GM12891 (cell line): ENCODE data around the gene SP140.
"Not testable (repeated sequence)": the region's sequence is repeated elsewhere in the genome, so short reads cannot be mapped to it uniquely, and the experiment has no call there.

ENCODE experiments used
- DNase-seq: peaks from one replicate; pipeline ENCODE4 v3.0.0; 2011; ENCODE audit warnings: low spot score; ENCODE audit not compliant: insufficient read length
- FAIRE-seq: peaks from 2 replicates; lab custom pipeline; 2011; peaks lifted over from hg19 to GRCh38; lab: Jason Lieb, UNC
- PAX5 ChIP-seq: IDR thresholded peaks from 2 replicates; pipeline ENCODE4 v1.6.1; 2011; ENCODE audit warnings: low read length, moderate library complexity, mild to moderate bottlenecking; ENCODE audit not compliant: insufficient read depth, severe bottlenecking
- POLR2A ChIP-seq: IDR thresholded peaks from 2 replicates; pipeline ENCODE4 v1.6.1; 2011; ENCODE audit warnings: low read depth, low read length, control low read depth
- POLR2AphosphoS5 ChIP-seq: IDR thresholded peaks from 2 replicates; pipeline ENCODE4 v1.6.1; 2011; ENCODE audit warnings: low read depth, low read length, control low read depth
- POU2F2 ChIP-seq: IDR thresholded peaks from 2 replicates; pipeline ENCODE4 v1.6.1; 2011; ENCODE audit warnings: low read depth, mild to moderate bottlenecking, control low read depth, low read length, moderate library complexity
- SPI1 ChIP-seq: IDR thresholded peaks from 2 replicates; pipeline ENCODE4 v1.6.1; 2011; ENCODE audit warnings: low read depth, low read length, control low read depth
- TAF1 ChIP-seq: IDR thresholded peaks from 2 replicates; pipeline ENCODE4 v1.6.1; 2011; ENCODE audit warnings: low read depth, low read length, control low read depth

SP140 gene

DNA sequence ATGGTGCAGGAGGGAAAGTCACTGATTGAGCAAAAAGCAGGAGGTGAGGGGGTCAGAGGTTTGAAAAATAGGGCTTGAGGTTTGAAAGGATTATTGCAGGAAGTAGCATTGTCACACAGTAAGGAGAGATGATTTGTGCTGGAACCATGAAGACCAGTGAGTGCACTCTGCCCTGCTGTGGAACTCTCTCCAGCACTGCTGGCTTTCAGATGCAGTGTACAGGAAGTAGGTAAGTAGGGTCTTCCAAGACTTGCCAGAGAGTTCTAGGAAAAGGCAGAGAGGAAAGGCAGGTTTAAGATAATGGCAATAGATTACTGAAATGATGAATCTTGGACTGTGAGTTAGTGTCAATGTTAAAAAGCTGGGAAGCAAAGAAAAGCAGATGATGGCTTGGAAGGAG lies 17.0 kb upstream of the SP140 start:
- FAIRE-seq (peak; percentile 33), DNase-seq (no peak)
- no peak for TF ChIP-seq POLR2A
- no peak for TF ChIP-seq SPI1
- TF ChIP-seq TAF1: no peak
- TF ChIP-seq POU2F2: no peak
- no peak for TF ChIP-seq PAX5
- no peak for TF ChIP-seq POLR2AphosphoS5

DNA sequence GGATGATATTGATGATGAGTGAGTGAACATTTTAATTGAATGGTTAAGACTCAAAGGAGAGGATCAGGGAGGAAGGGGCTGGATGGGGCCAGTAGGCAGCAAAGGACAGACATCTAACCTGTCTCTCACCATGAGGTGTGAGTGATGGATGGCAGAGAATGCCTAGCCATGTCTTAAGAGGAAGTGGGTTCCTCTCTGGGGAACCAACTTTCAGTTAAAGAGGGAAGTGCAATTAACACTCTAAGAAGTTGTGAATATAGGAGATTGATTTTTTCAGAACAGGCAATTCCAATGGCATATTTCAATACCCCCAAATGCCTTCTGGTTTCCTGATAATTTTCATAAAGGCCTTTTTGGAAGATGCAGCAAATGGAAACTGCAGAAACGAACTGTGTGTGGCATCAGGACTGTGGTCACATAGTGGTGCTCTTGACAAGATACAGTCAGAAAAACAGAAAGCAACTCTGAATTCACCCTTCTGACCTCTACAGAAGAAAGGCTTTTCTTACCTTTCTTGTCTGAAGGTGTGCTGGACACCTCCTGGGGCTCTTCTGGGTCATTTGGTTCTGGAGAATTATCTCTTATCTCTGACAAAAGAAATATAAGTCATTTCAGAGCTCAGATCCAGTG lies 16.0 kb upstream of the SP140 start:
- FAIRE-seq: peak; percentile 80
- TF ChIP-seq SPI1 (peak; percentile 94), TAF1 (no peak)
- no peak for DNase-seq

DNA sequence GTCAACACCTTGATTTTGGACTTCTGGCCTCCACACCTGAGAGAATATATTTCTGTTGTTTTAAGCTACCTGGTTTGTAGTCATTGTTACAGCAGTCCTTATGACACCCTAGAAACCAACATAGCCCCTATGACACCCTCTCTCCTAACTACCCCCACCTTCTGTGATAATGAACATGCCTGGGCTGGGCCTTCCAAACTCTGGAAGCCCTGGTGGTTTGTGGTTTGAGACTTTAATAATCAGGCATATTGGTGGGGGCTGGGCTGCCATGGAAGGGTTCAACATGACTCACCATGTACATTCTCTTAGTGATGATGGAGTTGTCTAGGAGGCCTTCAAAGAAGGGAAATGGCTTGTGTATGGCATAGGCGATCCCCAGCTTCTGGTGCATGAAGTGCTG lies 9.0 kb upstream of the SP140 start:
- DNase-seq (no peak), FAIRE-seq (no peak)
- TF ChIP-seq SPI1 (no peak), TAF1 (no peak), POLR2A (no peak), POU2F2 (no peak), PAX5 (no peak), POLR2AphosphoS5 (no peak)

DNA sequence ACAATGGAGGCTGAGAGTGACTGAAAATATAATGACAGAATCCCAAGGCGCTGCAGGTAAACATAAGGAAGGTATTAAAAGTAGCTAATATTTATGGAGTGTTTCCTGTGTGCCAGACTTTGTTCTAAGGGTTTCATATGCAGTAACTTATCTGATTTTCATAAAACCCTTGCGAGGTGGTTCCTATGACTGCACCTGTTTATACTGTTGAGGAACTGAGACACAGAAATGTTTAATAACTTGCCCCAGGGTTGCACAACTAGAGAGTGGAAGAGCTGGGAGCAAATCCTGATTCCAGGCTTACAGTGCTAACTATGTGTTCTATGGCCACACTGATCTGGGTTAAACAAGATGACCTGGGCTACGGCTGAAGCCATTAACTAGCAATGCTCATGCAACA lies 8.1 kb upstream of the SP140 start:
- TF ChIP-seq POLR2A (no peak), TAF1 (no peak), POU2F2 (no peak), PAX5 (no peak), POLR2AphosphoS5 (no peak), SPI1 (peak; percentile 79)
- peak; percentile 83 for FAIRE-seq

DNA sequence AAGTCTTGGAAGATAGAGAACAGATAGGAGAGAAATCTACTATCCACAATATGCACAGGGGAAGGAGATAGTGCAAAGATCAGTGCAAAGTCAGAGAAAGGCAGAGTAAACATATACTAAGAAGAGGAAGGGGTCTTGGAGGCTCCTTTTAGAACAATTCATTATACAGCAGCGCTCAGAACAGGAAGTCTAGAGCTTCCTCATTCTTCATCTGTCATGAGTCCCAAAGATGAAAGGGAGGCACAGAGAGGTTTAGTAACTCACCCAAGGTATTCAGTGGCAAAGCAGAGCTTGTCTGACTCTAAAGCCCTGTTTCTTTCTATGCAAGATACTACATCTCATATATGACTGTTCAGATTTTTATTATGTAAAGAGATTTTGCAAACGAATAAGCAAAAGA lies 7.1 kb upstream of the SP140 start:
- TF ChIP-seq POU2F2: no peak
- TF ChIP-seq POLR2AphosphoS5: no peak
- no peak for TF ChIP-seq PAX5
- TF ChIP-seq SPI1: peak; percentile 66
- TF ChIP-seq TAF1: no peak
- TF ChIP-seq POLR2A: no peak
- DNase-seq (no peak), FAIRE-seq (peak; percentile 78)

More for the DNA sequence above, 8.1 kb upstream of the SP140 start:
- DNase-seq: no peak

DNA sequence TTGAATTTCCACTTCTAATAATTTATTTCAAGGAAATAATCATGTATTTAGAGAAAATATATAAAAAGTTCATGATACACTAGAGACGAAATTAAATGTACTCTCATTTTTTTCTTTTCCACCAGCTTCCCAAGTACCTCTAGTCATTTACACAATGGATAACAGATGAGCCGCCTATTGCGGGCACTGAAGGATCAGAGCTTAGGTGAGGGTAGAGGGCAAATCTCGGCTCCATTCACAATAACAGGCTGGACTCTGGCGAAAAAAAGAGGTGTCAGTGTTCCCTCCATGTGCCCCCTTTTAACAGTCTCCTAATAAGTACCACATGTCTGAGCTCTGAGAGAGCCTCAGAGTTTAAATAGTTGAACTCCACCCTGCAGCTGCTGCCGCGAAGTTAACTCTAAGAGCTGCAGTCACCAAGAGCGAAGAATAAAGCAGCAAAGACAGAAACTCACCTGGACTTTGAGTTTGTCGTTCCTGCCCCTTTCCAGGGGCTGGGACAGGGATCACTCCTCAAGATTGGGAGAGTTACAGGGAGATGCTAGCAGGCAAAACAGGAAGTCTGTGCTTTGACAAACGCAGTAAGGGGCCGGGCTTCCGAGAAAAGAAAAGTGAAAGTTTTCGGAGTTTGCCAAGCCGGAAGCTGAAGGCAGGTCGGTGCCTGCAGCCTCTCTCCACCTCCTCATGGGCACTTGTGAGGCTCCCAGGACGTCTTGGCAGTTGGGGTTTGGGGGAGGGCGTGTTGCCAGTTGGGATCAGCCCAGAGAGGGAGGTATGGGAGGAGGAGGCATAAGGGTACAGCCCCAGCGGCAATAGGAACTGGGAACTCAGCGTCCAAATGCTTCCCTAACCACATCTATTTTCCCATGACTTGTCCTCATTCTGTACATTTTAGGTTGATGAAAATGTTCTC lies 5.9 kb upstream of the SP140 start, which contains the start of gene SP110:
TSS of gene SP110 (minus strand) at position 566 of the 913 bp plus-strand sequence. CDS start 3,057 bp downstream, outside the sequence.
- TF ChIP-seq POU2F2 (peak; percentile 19; the same call in 1 of the 2 replicates), PAX5 (no peak), POLR2A (peak; percentile 81), TAF1 (peak; percentile 67), SPI1 (peak; percentile 90), POLR2AphosphoS5 (peak; percentile 61)
- DNase-seq (no peak), FAIRE-seq (peak; percentile 98)

DNA sequence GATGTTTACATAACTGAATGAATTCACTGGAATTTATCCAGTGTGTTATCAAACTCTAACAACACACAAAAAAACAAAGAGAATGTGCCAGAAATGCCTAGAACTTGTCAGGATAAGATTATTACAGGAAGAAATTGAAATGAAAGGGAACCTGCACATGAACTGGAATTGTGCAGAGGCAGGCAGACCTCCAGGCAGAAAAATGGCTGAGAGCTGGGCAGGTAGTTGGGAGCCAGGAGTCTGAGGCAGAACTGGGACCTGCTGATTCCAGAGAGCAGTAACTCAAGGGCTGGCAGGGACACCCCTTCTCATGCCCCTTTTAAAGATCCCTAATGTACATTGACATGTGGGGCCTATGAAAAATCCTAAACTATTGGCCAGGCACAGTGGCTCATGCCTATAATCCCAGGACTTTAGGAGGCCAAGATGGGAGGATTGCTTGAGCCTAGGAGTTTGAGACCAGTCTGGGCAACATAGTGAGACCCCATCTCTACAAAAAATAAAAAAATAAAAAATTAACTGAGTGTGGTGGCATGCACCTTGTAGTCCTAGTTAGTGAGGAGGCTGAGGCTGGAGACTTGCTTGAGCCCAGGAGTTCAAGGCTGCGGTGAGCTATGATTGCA lies 5.1 kb upstream of the SP140 start:
- FAIRE-seq: peak; percentile 40
- no peak for TF ChIP-seq SPI1
- no peak for TF ChIP-seq POU2F2
- TF ChIP-seq POLR2AphosphoS5: no peak
- TF ChIP-seq TAF1: no peak
- no peak for TF ChIP-seq PAX5
- TF ChIP-seq POLR2A: no peak
- no peak for DNase-seq

DNA sequence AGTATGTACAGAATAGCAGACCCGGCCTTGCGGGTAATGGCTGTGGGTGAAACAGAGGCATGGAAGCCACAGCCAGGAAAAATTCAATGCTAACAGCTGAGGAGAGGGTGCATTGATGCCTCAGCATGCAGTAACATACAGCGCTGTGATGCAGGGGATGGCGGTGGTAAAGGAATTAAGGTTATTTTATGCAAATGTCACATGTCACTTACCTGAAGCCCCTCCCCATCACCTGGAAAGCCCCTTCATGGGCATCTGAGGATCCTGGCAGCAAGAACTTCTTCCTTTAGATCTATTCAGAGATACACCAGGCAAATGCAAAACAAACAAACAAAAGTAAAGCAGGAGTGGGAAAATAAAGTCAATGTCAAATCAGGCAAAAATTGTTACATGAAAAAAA lies 4.0 kb upstream of the SP140 start:
- TF ChIP-seq PAX5 (no peak), POLR2AphosphoS5 (no peak), TAF1 (no peak), SPI1 (no peak), POU2F2 (no peak), POLR2A (no peak)
- DNase-seq: no peak
- peak; percentile 83 for FAIRE-seq

DNA sequence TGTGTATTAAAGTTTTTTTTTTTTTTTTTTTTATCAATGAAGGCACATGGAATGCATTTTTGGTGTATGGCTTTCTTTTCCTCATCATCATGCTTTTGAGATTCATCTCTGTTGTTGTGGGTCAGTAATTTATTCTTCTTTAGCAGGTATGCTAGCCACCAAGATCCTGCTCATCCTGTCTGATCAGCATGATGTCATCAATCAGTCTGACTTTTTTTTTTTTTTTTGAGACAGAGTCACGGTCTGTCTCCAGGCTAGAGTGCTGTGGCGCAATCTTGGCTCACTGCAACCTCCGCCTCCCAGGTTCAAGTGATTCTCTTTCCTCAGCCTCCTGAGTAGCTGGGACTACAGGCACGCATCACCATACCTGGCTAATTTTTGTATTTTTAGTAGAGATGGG lies 2.7 kb upstream of the SP140 start:
- peak; percentile 43 for FAIRE-seq
- DNase-seq: not testable (repeated sequence)
